Caco-2 (cell line): ENCODE measurements around the gene LYZ. TPM values are rescaled to one million over a fixed set of nuclear protein-coding genes. Genes with fewer than 3 reads are reported as not detected.

ENCODE experiments used
- BruUV-seq: library from RNA; stranded (reverse); fragments of 400-500 nt; replicated peaks from 2 replicates; lab custom pipeline; 2021; lab: Mats Ljungman, UMichigan
- CTCF ChIA-PET: fragments of 300-600 bp; sonication (Branson Sonifier 250); formaldehyde crosslinking; loops from one replicate; lab custom pipeline; 2022; ENCODE audit warnings: antibody characterized with exemption; lab: Charles Lee
- POLR2A ChIA-PET: fragments of 300-600 bp; sonication (Branson Sonifier 250); formaldehyde crosslinking; loops from one replicate; lab custom pipeline; 2022; ENCODE audit warnings: antibody characterized with exemption; lab: Charles Lee
- DNase-seq, 2 experiments: peaks; one replicate each; pipeline versions ENCODE4 v3.0.0 to v3.0.0-alpha.2; 2020 to 2022
- H3K27me3 ChIP-seq: replicated peaks from 2 replicates; pipeline ENCODE4 v1.6.0; 2011; ENCODE audit warnings: low read length; ENCODE audit not compliant: control insufficient read depth, insufficient read depth
- H3K36me3 ChIP-seq: 2 replicates; pipeline ENCODE4 v1.5.1; 2011; ENCODE audit warnings: low read length; ENCODE audit not compliant: control insufficient read depth, insufficient read depth
- H3K4me1 ChIP-seq: fragments of 250-450 bp; sonication (Bioruptor Pico); 2 replicates; pipeline ENCODE4 v1.5.1; 2020; ENCODE audit warnings: mild to moderate bottlenecking
- H3K4me3 ChIP-seq: 2 replicates; pipeline ENCODE4 v1.5.1; 2011; ENCODE audit warnings: low read depth, mild to moderate bottlenecking, control low read depth, low read length
- H3K9me3 ChIP-seq: fragments of 250-450 bp; sonication (Bioruptor Pico); 2 replicates; pipeline ENCODE4 v1.5.1; 2020; ENCODE audit warnings: mild to moderate bottlenecking, moderate library complexity
- H3K27ac Mint-ChIP-seq: one replicate; pipeline ENCODE4 v1.8.0; 2022; ENCODE audit warnings: mixed read lengths; ENCODE audit not compliant: unreplicated experiment
- H3K27me3 Mint-ChIP-seq: one replicate; pipeline ENCODE4 v1.8.0; 2022; ENCODE audit warnings: mixed read lengths; ENCODE audit not compliant: insufficient read depth, unreplicated experiment
- H3K36me3 Mint-ChIP-seq: one replicate; pipeline ENCODE4 v1.8.0; 2022; ENCODE audit warnings: mild to moderate bottlenecking, mixed read lengths; ENCODE audit not compliant: insufficient read depth, unreplicated experiment
- H3K4me1 Mint-ChIP-seq: one replicate; pipeline ENCODE4 v1.8.0; 2022; ENCODE audit warnings: low read depth, mixed read lengths; ENCODE audit not compliant: unreplicated experiment
- H3K4me3 Mint-ChIP-seq: one replicate; pipeline ENCODE4 v1.8.0; 2022; ENCODE audit warnings: mild to moderate bottlenecking, moderate library complexity, mixed read lengths; ENCODE audit not compliant: unreplicated experiment
- H3K9me3 Mint-ChIP-seq: one replicate; pipeline ENCODE4 v1.8.0; 2022; ENCODE audit warnings: mixed read lengths; ENCODE audit not compliant: unreplicated experiment
- CTCF ChIP-seq, 2 experiments: fragments of 200-600 bp in 1 of 2; IDR thresholded peaks; 1 replicate in 1 of 2; 2 replicates in 1 of 2; pipeline versions ENCODE4 v1.5.1 to v1.8.0; 2011 to 2022; ENCODE audit warnings: antibody characterized with exemption in 1 of 2, control low read depth in 1 of 2, inconsistent platforms in 1 of 2, low read depth in 1 of 2, low read length in 1 of 2, mild to moderate bottlenecking in 1 of 2, moderate library complexity in 1 of 2; ENCODE audit not compliant: insufficient read depth in 1 of 2, severe bottlenecking in 1 of 2, unreplicated experiment in 1 of 2
- intact Hi-C: fragments of 100-400 bp; cut with micrococcal nuclease; formaldehyde crosslinking; loops from one replicate; pipeline ENCODE4 v1.10.0; 2022; ENCODE audit not compliant: unreplicated experiment
- total RNA-seq: library from RNA; stranded (reverse); gene quantifications from 2 replicates; pipeline ENCODE4 v1.2.3, GENCODE V29; 2022

The LYZ gene
- total RNA-seq, 1 experiment from 2014 or later = 16.9 TPM

- CTCF ChIA-PET = interaction anchor here (1.0 kb wide), 1 partner anchor 211 kb away, joined by 4 read pairs; no protein-coding TSS in a partner anchor
- peaks cover 41% of the 10 kb centered on the region for H3K36me3 Mint-ChIP-seq
- no peak for DNase-seq
- peaks cover 30% of the 10 kb centered on the region for H3K4me1 Mint-ChIP-seq
- H3K4me3 ChIP-seq = peak overlapping the region; percentile 61
- H3K9me3 ChIP-seq = no peaks in the 10 kb centered on the region
- peaks cover 24% of the 10 kb centered on the region for H3K4me1 ChIP-seq
- no peaks in the 10 kb centered on the region for H3K27me3 ChIP-seq
- POLR2A ChIA-PET = interaction anchor here (0.6 to 0.8 kb wide), 4 partner anchors 19 to 29 kb away, joined by 3 to 5 read pairs (median 4); no protein-coding TSS in a partner anchor
- no peaks in the 10 kb centered on the region for H3K36me3 ChIP-seq
- no peaks in the 10 kb centered on the region for H3K9me3 Mint-ChIP-seq
- TF ChIP-seq CTCF (IDR thresholded peaks at IDR 0.05; ENCODE audit: insufficient read depth in 1 of 2, low read depth in 1 of 2, low read length in 1 of 2, severe bottlenecking in 1 of 2, unreplicated experiment in 1 of 2) = no peak
- BruUV-seq = TSS peak; percentile 84
- H3K27me3 Mint-ChIP-seq = no peaks in the 10 kb centered on the region
- H3K27ac Mint-ChIP-seq = peak overlapping the region; percentile 96
- intact Hi-C loops = loop anchor here (1.0 kb wide), 4 partner anchors 28 to 270 kb away; partner anchors contain the start of gene CCT2
- peak overlapping the region; percentile 90 for H3K4me3 Mint-ChIP-seq
These were observed 12.1 kb downstream of the LYZ start for GRCh38 chr12:69360348-69360672.

- no peak overlapping the region for H3K4me3 Mint-ChIP-seq
- intact Hi-C loops = loop anchor here (1.0 kb wide), 2 partner anchors 34 to 50 kb away; no protein-coding TSS in a partner anchor
These were observed 18.6 kb downstream of the LYZ start for GRCh38 chr12:69366796-69367195.

GRCh38 chr12:69368171-69368570 lies 20.0 kb downstream of the LYZ start:
- peak overlapping the region; percentile 57 for H3K27ac Mint-ChIP-seq
- Histone ChIP-seq H3K27me3 (no peaks in the 10 kb centered on the region), H3K9me3 (0 out of 2 replicates have a peak, but pooled peaks cover 3% of the 10 kb centered on the region), H3K4me1 (peaks cover 48% of the 10 kb centered on the region), H3K4me3 (no peak overlapping the region), H3K36me3 (no peaks in the 10 kb centered on the region)
- intact Hi-C loops = no loop called here
- BruUV-seq = no TSS peak
- CTCF ChIA-PET = no interaction called here
- peaks cover 31% of the 10 kb centered on the region for H3K4me1 Mint-ChIP-seq
- POLR2A ChIA-PET = no interaction called here
- H3K36me3 Mint-ChIP-seq = peaks cover 60% of the 10 kb centered on the region
- H3K4me3 Mint-ChIP-seq = no peak overlapping the region
- no peak for DNase-seq
- H3K9me3 Mint-ChIP-seq = peaks cover 16% of the 10 kb centered on the region
- no peak for TF ChIP-seq CTCF (IDR thresholded peaks at IDR 0.05; ENCODE audit: insufficient read depth in 1 of 2, low read depth in 1 of 2, low read length in 1 of 2, severe bottlenecking in 1 of 2, unreplicated experiment in 1 of 2)
- no peaks in the 10 kb centered on the region for H3K27me3 Mint-ChIP-seq

More at GRCh38 chr12:69366796-69367195, 18.6 kb downstream of the LYZ start:
- Histone ChIP-seq H3K36me3 (no peaks in the 10 kb centered on the region), H3K4me3 (no peak overlapping the region), H3K9me3 (no peaks in the 10 kb centered on the region), H3K4me1 (peaks cover 48% of the 10 kb centered on the region), H3K27me3 (no peaks in the 10 kb centered on the region)
- TF ChIP-seq CTCF (IDR thresholded peaks at IDR 0.05; ENCODE audit: insufficient read depth in 1 of 2, low read depth in 1 of 2, low read length in 1 of 2, severe bottlenecking in 1 of 2, unreplicated experiment in 1 of 2) = no peak
- H3K27me3 Mint-ChIP-seq = no peaks in the 10 kb centered on the region
- POLR2A ChIA-PET = interaction anchor here (0.7 kb wide), 1 partner anchor 35 kb away, joined by 3 read pairs; no protein-coding TSS in a partner anchor
- peaks cover 6% of the 10 kb centered on the region for H3K9me3 Mint-ChIP-seq
- DNase-seq = no peak
- BruUV-seq = no TSS peak
- peaks cover 53% of the 10 kb centered on the region for H3K36me3 Mint-ChIP-seq
- CTCF ChIA-PET = interaction anchor here (0.6 kb wide), 1 partner anchor 51 kb away, joined by 5 read pairs; no protein-coding TSS in a partner anchor
- peaks cover 31% of the 10 kb centered on the region for H3K4me1 Mint-ChIP-seq
- H3K27ac Mint-ChIP-seq = peak overlapping the region; percentile 57
